ENCODE measurements around the gene NFATC1. TPM values are rescaled to one million over a fixed set of nuclear protein-coding genes. Genes with fewer than 3 reads are reported as not detected.

Gene NFATC1
- total RNA-seq, 4 donors from 2014 or later, result 5.3 to 19.1 (median 11.8) TPM

- peak overlapping the region; percentile 79 to 87 (median 84) for H3K27ac ChIP-seq
- in situ Hi-C loops (cut with MboI; ENCODE audit: low pct_ligation_motif_present in 1 of 4, low pct_unique_long_range_greater_than_20kb in 1 of 4, low sequenced_read_pairs in 3 of 4), result loop anchor here in 1 of 4 donors (25.0 kb wide), 1 partner anchor 120 kb away; the partner anchor contains the start of gene NFATC1
- peak overlapping the region in 3 of 4 donors; percentile 1 to 35 (median 18) for H3K4me3 ChIP-seq
- TF ChIP-seq POLR2A (IDR thresholded peaks at IDR 0.05) (no peak), EP300 (IDR thresholded peaks at IDR 0.05; ENCODE audit: low read depth) (no peak), CTCF (IDR thresholded peaks at IDR 0.05) (no peak), POLR2AphosphoS5 (IDR thresholded peaks at IDR 0.05) (no peak)
- peak; percentile 39 for DNase-seq
- intact Hi-C loops (cut with DNase I; ENCODE audit: low total_unique reads), result loop anchor here (5.0 kb wide), 1 partner anchor 110 kb away; the partner anchor contains the start of gene NFATC1
- H3K4me1 ChIP-seq, result peaks cover 14 to 34% (median 22%) of the 10 kb centered on the region in 4 donors
- WGBS, 2 donors (ENCODE audit: low coverage in 1 of 2), result 17% methylated on average over 23 of the region's 24 CpGs; no CpG with 5 or more reads in 1 of the 2 donors
- peaks cover 13% of the 10 kb centered on the region for H3K27me3 ChIP-seq
- no peaks in the 10 kb centered on the region for H3K9me3 ChIP-seq
- H3K36me3 ChIP-seq, result no peaks in the 10 kb centered on the region
Observed at GRCh38 chr18:79507076-79507545, 111.4 kb downstream of the NFATC1 start.

- Histone ChIP-seq H3K4me1 (peaks cover 14 to 34% (median 22%) of the 10 kb centered on the region in 4 donors), H3K4me3 (peak overlapping the region in 3 of 4 donors; percentile 1 to 35 (median 18)), H3K36me3 (no peaks in the 10 kb centered on the region), H3K9me3 (no peaks in the 10 kb centered on the region), H3K27me3 (peaks cover 13% of the 10 kb centered on the region), H3K27ac (peak overlapping the region; percentile 79 to 87 (median 84))
- WGBS, 2 donors (ENCODE audit: low coverage in 1 of 2), result 13 to 20% methylated on average over 2 to 45 of the region's 46 CpGs
- peak; percentile 60 for DNase-seq
- in situ Hi-C loops (cut with MboI; ENCODE audit: low pct_ligation_motif_present in 1 of 4, low pct_unique_long_range_greater_than_20kb in 1 of 4, low sequenced_read_pairs in 3 of 4), result loop anchor here in 1 of 4 donors (25.0 kb wide), 1 partner anchor 121 kb away; the partner anchor contains the start of gene NFATC1
- no peak for TF ChIP-seq CTCF (IDR thresholded peaks at IDR 0.05)
- TF ChIP-seq EP300 (IDR thresholded peaks at IDR 0.05; ENCODE audit: low read depth), result no peak
- TF ChIP-seq POLR2AphosphoS5 (IDR thresholded peaks at IDR 0.05), result peak; percentile 50 to 65 (median 55)
- intact Hi-C loops (cut with DNase I; ENCODE audit: low total_unique reads), result loop anchor here (5.0 kb wide), 1 partner anchor 111 kb away; the partner anchor contains the start of gene NFATC1
Observed at GRCh38 chr18:79507546-79508480, 112.1 kb downstream of the NFATC1 start.

DNA sequence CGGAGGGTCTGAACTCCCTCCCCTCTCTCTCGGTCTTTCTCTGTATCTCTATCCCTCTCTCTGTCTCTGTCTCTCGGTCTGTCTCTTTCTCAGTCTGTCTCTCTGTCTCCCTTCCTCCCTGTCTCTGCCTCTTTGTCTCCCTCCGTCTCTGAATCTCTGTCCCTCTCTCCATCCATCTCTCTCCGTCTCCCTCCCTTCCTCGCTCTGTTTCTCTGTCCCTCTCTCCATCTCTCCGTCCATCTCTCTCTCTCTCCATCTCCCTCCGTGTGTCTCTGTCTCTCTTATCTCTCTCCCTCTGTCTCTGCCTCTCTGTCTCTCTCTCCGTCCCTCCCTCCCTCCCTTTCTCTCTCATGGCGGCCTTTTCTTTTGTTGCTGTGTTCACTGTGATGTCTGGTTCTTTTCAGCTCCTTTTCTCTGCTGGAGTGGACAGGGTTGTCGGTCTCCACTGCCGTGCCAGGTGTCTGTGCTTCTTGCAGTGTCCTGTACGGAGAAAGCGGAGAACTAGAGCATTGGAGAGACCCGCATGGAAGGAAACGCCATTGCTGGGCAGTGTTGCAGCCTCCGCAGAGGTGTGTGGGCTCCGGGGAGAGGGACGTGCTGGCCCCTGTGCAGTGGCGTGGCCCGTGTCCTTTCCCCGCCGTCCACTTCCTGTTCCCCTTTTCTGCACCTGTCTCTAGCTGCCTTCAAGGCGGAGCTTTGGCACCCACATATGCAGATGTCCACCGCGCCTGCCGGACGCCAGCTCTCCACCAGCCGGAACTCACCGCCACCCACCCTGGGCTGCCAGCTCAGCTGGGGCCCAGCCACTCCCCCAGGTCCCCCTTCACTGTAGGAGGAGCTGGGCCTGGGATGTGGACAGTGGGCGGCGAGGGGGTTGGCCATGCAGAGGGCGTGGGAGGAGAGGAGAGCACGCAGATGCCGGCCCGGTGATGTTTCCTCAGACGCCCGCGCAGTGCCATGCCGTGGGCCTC lies 113.1 kb downstream of the NFATC1 start:
- H3K4me1 ChIP-seq, result peaks cover 14 to 34% (median 22%) of the 10 kb centered on the region in 4 donors
- H3K27ac ChIP-seq, result peak overlapping the region; percentile 79 to 87 (median 84)
- DNase-seq, result peak; percentile 51
- H3K9me3 ChIP-seq, result no peaks in the 10 kb centered on the region
- peaks cover 13% of the 10 kb centered on the region for H3K27me3 ChIP-seq
- 59 to 68% methylated on average over 10 to 40 of the region's 40 CpGs for WGBS, 2 donors (ENCODE audit: low coverage in 1 of 2)
- H3K4me3 ChIP-seq, result no peak overlapping the region
- TF ChIP-seq POLR2A (IDR thresholded peaks at IDR 0.05) (no peak), POLR2AphosphoS5 (IDR thresholded peaks at IDR 0.05) (no peak), EP300 (IDR thresholded peaks at IDR 0.05; ENCODE audit: low read depth) (no peak), CTCF (IDR thresholded peaks at IDR 0.05) (no peak)
- in situ Hi-C loops (cut with MboI; ENCODE audit: low pct_ligation_motif_present in 1 of 4, low pct_unique_long_range_greater_than_20kb in 1 of 4, low sequenced_read_pairs in 3 of 4), result loop anchor here in 1 of 4 donors (25.0 kb wide), 1 partner anchor 122 kb away; the partner anchor contains the start of gene NFATC1
- no peaks in the 10 kb centered on the region for H3K36me3 ChIP-seq
- intact Hi-C loops (cut with DNase I; ENCODE audit: low total_unique reads), result loop anchor here (5.0 kb wide), 1 partner anchor 112 kb away; the partner anchor contains the start of gene NFATC1

Data from transverse colon (tissue), 4 donors.